ENCODE measurements around the gene KLHL9. TPM values are rescaled to one million over a fixed set of nuclear protein-coding genes. Genes with fewer than 3 reads are reported as not detected.

The KLHL9 gene
- total RNA-seq, 1 donor from 2014 or later: 22.7 TPM

GRCh38 chr9:21336457-21336856 lies 1.3 kb upstream of the KLHL9 start:
- TF ChIP-seq CTCF (IDR thresholded peaks at IDR 0.05): no peak
- Histone ChIP-seq H3K4me3 (no peak overlapping the region), H3K27ac (no peak overlapping the region), H3K27me3 (ENCODE audit: low read depth) (no peaks in the 10 kb centered on the region), H3K36me3 (no peaks in the 10 kb centered on the region), H3K4me1 (peaks cover 36% of the 10 kb centered on the region), H3K9me3 (no peaks in the 10 kb centered on the region)
- intact Hi-C loops (cut with DNase I): loop anchor here (10.0 kb wide), 1 partner anchor 468 kb away; the partner anchor contains the start of gene MTAP
- ATAC-seq (no peak), DNase-seq (no peak)

- TF ChIP-seq CTCF (IDR thresholded peaks at IDR 0.05): no peak
- Histone ChIP-seq H3K9me3 (no peaks in the 10 kb centered on the region), H3K4me1 (peaks cover 67% of the 10 kb centered on the region), H3K4me3 (peak overlapping the region; percentile 86), H3K36me3 (peaks cover 11% of the 10 kb centered on the region), H3K27ac (no peak overlapping the region), H3K27me3 (ENCODE audit: low read depth) (no peaks in the 10 kb centered on the region)
- no peak for DNase-seq
- intact Hi-C loops (cut with DNase I): loop anchor here (10.0 kb wide), 1 partner anchor 472 kb away; the partner anchor contains the start of gene MTAP
- ATAC-seq: no peak
Measured at GRCh38 chr9:21333226-21333625, 2.0 kb downstream of the KLHL9 start.

GRCh38 chr9:21331676-21332402 lies 3.4 kb downstream of the KLHL9 start:
- H3K36me3 ChIP-seq: peaks cover 11% of the 10 kb centered on the region
- intact Hi-C loops (cut with DNase I): loop anchor here (10.0 kb wide), 1 partner anchor 473 kb away; the partner anchor contains the start of gene MTAP
- no peak for ATAC-seq
- no peaks in the 10 kb centered on the region for H3K9me3 ChIP-seq
- no peaks in the 10 kb centered on the region for H3K27me3 ChIP-seq (ENCODE audit: low read depth)
- H3K4me3 ChIP-seq: no peak overlapping the region
- no peak for DNase-seq
- TF ChIP-seq CTCF (IDR thresholded peaks at IDR 0.05): no peak
- no peak overlapping the region for H3K27ac ChIP-seq
- peaks cover 75% of the 10 kb centered on the region for H3K4me1 ChIP-seq

GRCh38 chr9:21326526-21327139 lies 8.6 kb downstream of the KLHL9 start:
- Histone ChIP-seq H3K4me1 (peaks cover 51% of the 10 kb centered on the region), H3K36me3 (peaks cover 21% of the 10 kb centered on the region), H3K27ac (no peak overlapping the region), H3K27me3 (ENCODE audit: low read depth) (no peaks in the 10 kb centered on the region), H3K9me3 (no peaks in the 10 kb centered on the region), H3K4me3 (no peak overlapping the region)
- intact Hi-C loops (cut with DNase I): loop anchor here (10.0 kb wide), 1 partner anchor 68 kb away; no protein-coding TSS in a partner anchor
- DNase-seq: no peak
- peak; percentile 68 for TF ChIP-seq CTCF (IDR thresholded peaks at IDR 0.05)
- peak; percentile 66 to 81 for ATAC-seq

- Histone ChIP-seq H3K4me3 (no peak overlapping the region), H3K27me3 (ENCODE audit: low read depth) (no peaks in the 10 kb centered on the region), H3K36me3 (peaks cover 20% of the 10 kb centered on the region), H3K4me1 (peaks cover 25% of the 10 kb centered on the region), H3K9me3 (no peaks in the 10 kb centered on the region), H3K27ac (no peak overlapping the region)
- ATAC-seq (peak; percentile 62 to 72), DNase-seq (no peak)
- TF ChIP-seq CTCF (IDR thresholded peaks at IDR 0.05): no peak
- intact Hi-C loops (cut with DNase I): loop anchor here (10.0 kb wide), 1 partner anchor 71 kb away; no protein-coding TSS in a partner anchor
Measured at GRCh38 chr9:21324047-21324446, 11.2 kb downstream of the KLHL9 start.

Data from lower lobe of right lung (tissue), 2 donors.